Body of pancreas (tissue), 4 donors: ENCODE data around the gene ROBO1. TPM values are rescaled to one million over a fixed set of nuclear protein-coding genes. Genes with fewer than 3 reads are reported as not detected.

Experiments used
- ATAC-seq: fragments of 150-250 bp; one replicate; pipeline ENCODE4 v1.9.1; 2016
- DNase-seq, 4 donors: peaks; one replicate each; pipeline ENCODE4 v3.0.0-alpha.2; 2019
- H3K27ac ChIP-seq, 4 donors: fragments of 200-600 bp; sonication (generic); 1 replicate in 3 of 4; 2 replicates in 1 of 4; pipeline versions ENCODE4 v1.5.1 to v1.6.1; 2016 to 2019; ENCODE audit warnings: mild to moderate bottlenecking in 1 of 4, mixed read lengths in 1 of 4, moderate library complexity in 1 of 4
- H3K27me3 ChIP-seq, 2 donors: fragments of 200-600 bp; sonication (generic); one replicate each; pipeline ENCODE4 v1.6.0; 2016; ENCODE audit warnings: mild to moderate bottlenecking in 1 of 2
- H3K36me3 ChIP-seq, 2 donors: fragments of 200-600 bp; sonication (generic); replicated peaks in 1 of 2; 2 replicates each; pipeline ENCODE4 v1.5.1; 2016; ENCODE audit warnings: low read depth in 2 of 2; ENCODE audit not compliant: insufficient read depth in 1 of 2
- H3K4me1 ChIP-seq: fragments of 200-600 bp; sonication (generic); one replicate; pipeline ENCODE4 v1.6.0; 2016
- H3K4me3 ChIP-seq, 2 donors: fragments of 200-600 bp; sonication (generic); 1 replicate in 1 of 2; 2 replicates in 1 of 2; pipeline ENCODE4 v1.5.1; 2016 to 2019
- H3K9me3 ChIP-seq, 3 donors: fragments of 200-600 bp; sonication (generic); 1 replicate in 2 of 3; 2 replicates in 1 of 3; pipeline ENCODE4 v1.5.1; 2016
- CTCF ChIP-seq, 7 experiments: fragments of 450-650 bp in 4 of 7; fragments of 200-600 bp in 3 of 7; sonication (generic) in 3 of 7; IDR thresholded peaks; one replicate each; pipeline ENCODE4 v1.5.1; 2016 to 2019; ENCODE audit warnings: antibody characterized with exemption in 7 of 7
- POLR2A ChIP-seq, 3 donors: fragments of 450-650 bp; IDR thresholded peaks; one replicate each; pipeline ENCODE4 v1.6.1; 2016; ENCODE audit warnings: antibody characterized with exemption in 3 of 3, mild to moderate bottlenecking in 2 of 3
- whole genome bisulfite sequencing, 2 donors: methylation state at CpG; one replicate each; pipeline ENCODE4 v1.1.5; 2017; 5-methylcytosine and 5-hydroxymethylcytosine counted together
- intact Hi-C: fragments of 100-400 bp; cut with DNase I; formaldehyde crosslinking; loops from one replicate; pipeline ENCODE4 v1.15.1; 2023
- total RNA-seq, 2 donors: library from RNA; depleted of rRNA; stranded (reverse); fragments of >200 nt; gene quantifications; one replicate each; pipeline ENCODE4 v1.1.0, GENCODE V29; 2016

The ROBO1 gene
- total RNA-seq, 2 donors from 2014 or later, result 3.9 to 9.9 TPM

GRCh38 chr3:78913711-78914110 is 854.1 kb downstream of the ROBO1 start:
- Histone ChIP-seq H3K9me3 (no peaks in the 10 kb centered on the region), H3K4me3 (no peak overlapping the region), H3K27ac (no peak overlapping the region), H3K4me1 (no peaks in the 10 kb centered on the region), H3K36me3 (no peaks in the 10 kb centered on the region), H3K27me3 (no peaks in the 10 kb centered on the region)
- DNase-seq, result no peak
- intact Hi-C loops, result no loop called here
- TF ChIP-seq CTCF (IDR thresholded peaks at IDR 0.05) (no peak), POLR2A (IDR thresholded peaks at IDR 0.05) (no peak)
- no peak for ATAC-seq
- 34 to 40% methylated on average over 2 of the region's 2 CpGs for WGBS, 2 donors

GRCh38 chr3:78912687-78913086 is 855.1 kb downstream of the ROBO1 start:
- H3K27ac ChIP-seq, result no peak overlapping the region
- H3K36me3 ChIP-seq, result no peaks in the 10 kb centered on the region
- no peaks in the 10 kb centered on the region for H3K27me3 ChIP-seq
- H3K4me3 ChIP-seq, result no peak overlapping the region
- intact Hi-C loops, result no loop called here
- TF ChIP-seq CTCF (IDR thresholded peaks at IDR 0.05) (no peak), POLR2A (IDR thresholded peaks at IDR 0.05) (no peak)
- DNase-seq (no peak), ATAC-seq (no peak)
- 41 to 51% methylated on average over 3 of the region's 3 CpGs for WGBS, 2 donors
- H3K4me1 ChIP-seq, result no peaks in the 10 kb centered on the region
- no peaks in the 10 kb centered on the region for H3K9me3 ChIP-seq

GRCh38 chr3:78912259-78912658 is 855.5 kb downstream of the ROBO1 start:
- Histone ChIP-seq H3K36me3 (no peaks in the 10 kb centered on the region), H3K9me3 (no peaks in the 10 kb centered on the region), H3K4me1 (no peaks in the 10 kb centered on the region), H3K4me3 (no peak overlapping the region), H3K27me3 (no peaks in the 10 kb centered on the region), H3K27ac (no peak overlapping the region)
- TF ChIP-seq CTCF (IDR thresholded peaks at IDR 0.05) (no peak), POLR2A (IDR thresholded peaks at IDR 0.05) (no peak)
- intact Hi-C loops, result no loop called here
- DNase-seq (no peak), ATAC-seq (no peak)
- WGBS, 2 donors, result 41 to 48% methylated on average over 5 of the region's 5 CpGs

- Histone ChIP-seq H3K4me1 (no peaks in the 10 kb centered on the region), H3K9me3 (no peaks in the 10 kb centered on the region), H3K4me3 (no peak overlapping the region), H3K27me3 (no peaks in the 10 kb centered on the region), H3K36me3 (no peaks in the 10 kb centered on the region), H3K27ac (no peak overlapping the region)
- intact Hi-C loops, result no loop called here
- TF ChIP-seq POLR2A (IDR thresholded peaks at IDR 0.05) (no peak), CTCF (IDR thresholded peaks at IDR 0.05) (no peak)
- ATAC-seq, result no peak
- WGBS, 2 donors, result 59 to 64% methylated on average over 4 of the region's 4 CpGs
- no peak for DNase-seq
Measured at GRCh38 chr3:78911394-78911793, 856.4 kb downstream of the ROBO1 start.

GRCh38 chr3:78908236-78908635 is 859.6 kb downstream of the ROBO1 start:
- DNase-seq (no peak), ATAC-seq (no peak)
- Histone ChIP-seq H3K27ac (no peak overlapping the region), H3K36me3 (no peaks in the 10 kb centered on the region), H3K4me1 (no peaks in the 10 kb centered on the region), H3K9me3 (no peaks in the 10 kb centered on the region), H3K27me3 (no peaks in the 10 kb centered on the region), H3K4me3 (no peak overlapping the region)
- TF ChIP-seq POLR2A (IDR thresholded peaks at IDR 0.05), result no peak
- TF ChIP-seq CTCF (IDR thresholded peaks at IDR 0.05), result no peak
- intact Hi-C loops, result no loop called here
- 74 to 78% methylated on average over 3 of the region's 3 CpGs for WGBS, 2 donors
